Keratinocyte (primary cell): ENCODE data around the gene ZNG1C.
"Not testable (repeated sequence)": the region's sequence is repeated elsewhere in the genome, so short reads cannot be mapped to it uniquely, and the experiment has no call there.

ENCODE experiments used
- EZH2 ChIP-seq: IDR thresholded peaks from one replicate; pipeline ENCODE4 v1.6.1; 2012; ENCODE audit warnings: inconsistent platforms, mild to moderate bottlenecking, low read length, moderate library complexity
- TF ChIP-seq, protein P1 (sequence below), 3 experiments: IDR thresholded peaks in 1 of 3; conservative IDR thresholded peaks in 1 of 3; optimal IDR thresholded peaks in 1 of 3; 2 replicates in 2 of 3; 3 replicates in 1 of 3; pipeline versions ENCODE3 to v1.5.1; 2011; ENCODE audit warnings: low read length in 3 of 3, mild to moderate bottlenecking in 3 of 3, moderate library complexity in 2 of 3, control low read depth in 1 of 3, inconsistent platforms in 1 of 3; ENCODE audit not compliant: insufficient read depth in 2 of 3; ENCODE audit errors: extremely low read depth in 1 of 3

DNA sequence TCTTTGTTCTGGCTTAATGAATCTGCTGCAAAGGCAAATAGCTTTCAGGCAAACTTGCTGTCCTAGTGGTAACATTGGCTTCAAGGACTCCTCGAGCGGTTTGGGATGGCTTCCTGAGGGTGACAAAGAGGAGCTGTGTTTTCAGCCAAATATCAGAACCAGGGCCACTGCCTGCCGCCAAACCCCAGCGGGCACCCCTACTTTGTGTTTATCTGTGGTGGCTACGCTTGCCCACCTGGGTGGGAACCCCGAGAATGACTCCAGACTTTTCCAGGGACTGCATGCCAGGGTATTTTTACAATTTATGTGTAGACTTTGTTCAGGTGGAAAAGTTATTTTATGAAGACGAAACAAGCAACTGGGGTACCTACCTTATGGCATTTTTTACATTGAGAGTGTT is 96.2 kb downstream of the ZNG1C start:
- TF ChIP-seq, protein P1, sequence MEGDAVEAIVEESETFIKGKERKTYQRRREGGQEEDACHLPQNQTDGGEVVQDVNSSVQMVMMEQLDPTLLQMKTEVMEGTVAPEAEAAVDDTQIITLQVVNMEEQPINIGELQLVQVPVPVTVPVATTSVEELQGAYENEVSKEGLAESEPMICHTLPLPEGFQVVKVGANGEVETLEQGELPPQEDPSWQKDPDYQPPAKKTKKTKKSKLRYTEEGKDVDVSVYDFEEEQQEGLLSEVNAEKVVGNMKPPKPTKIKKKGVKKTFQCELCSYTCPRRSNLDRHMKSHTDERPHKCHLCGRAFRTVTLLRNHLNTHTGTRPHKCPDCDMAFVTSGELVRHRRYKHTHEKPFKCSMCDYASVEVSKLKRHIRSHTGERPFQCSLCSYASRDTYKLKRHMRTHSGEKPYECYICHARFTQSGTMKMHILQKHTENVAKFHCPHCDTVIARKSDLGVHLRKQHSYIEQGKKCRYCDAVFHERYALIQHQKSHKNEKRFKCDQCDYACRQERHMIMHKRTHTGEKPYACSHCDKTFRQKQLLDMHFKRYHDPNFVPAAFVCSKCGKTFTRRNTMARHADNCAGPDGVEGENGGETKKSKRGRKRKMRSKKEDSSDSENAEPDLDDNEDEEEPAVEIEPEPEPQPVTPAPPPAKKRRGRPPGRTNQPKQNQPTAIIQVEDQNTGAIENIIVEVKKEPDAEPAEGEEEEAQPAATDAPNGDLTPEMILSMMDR (optimal IDR thresholded peaks at IDR 0.05 in 1 of 3, IDR thresholded peaks at IDR 0.05 in 1 of 3, conservative IDR thresholded peaks at IDR 0.05 in 1 of 3; ENCODE audit: extremely low read depth in 1 of 3, insufficient read depth in 2 of 3, low read length in 3 of 3): not testable (repeated sequence)
- TF ChIP-seq EZH2: not testable (repeated sequence)
